GM23338 (cell line): ENCODE results near the gene PHYHIPL. TPM values are rescaled to one million over a fixed set of nuclear protein-coding genes. Genes with fewer than 3 reads are reported as not detected.
A peak's percentile ranks its signal among the peaks of the same experiment; 100 is the strongest.

Experiments
- ATAC-seq: fragments of 200-7000 bp; cut with Tn5 transposase; 3 replicates; pipeline ENCODE4 v1.9.1; 2020
- DNase-seq: peaks from one replicate; pipeline ENCODE4 v3.0.0-alpha.2; 2015; ENCODE audit warnings: low spot score
- H2AFZ ChIP-seq: fragments of 200-600 bp; sonication (generic); 2 replicates; pipeline ENCODE4 v1.8.0; 2016; ENCODE audit warnings: antibody characterized with exemption, mild to moderate bottlenecking, moderate library complexity
- H3F3A ChIP-seq: fragments of 200-600 bp; sonication (generic); replicated peaks from 2 replicates; pipeline ENCODE4 v1.8.0; 2017; ENCODE audit warnings: antibody characterized with exemption, mixed run types, low read depth
- H3K27ac ChIP-seq: fragments of 200-600 bp; sonication (generic); 2 replicates; pipeline ENCODE4 v1.6.1; 2016; ENCODE audit warnings: low read depth
- H3K27me3 ChIP-seq: fragments of 200-600 bp; sonication (generic); 2 replicates; pipeline ENCODE4 v1.8.0; 2016; ENCODE audit warnings: mild to moderate bottlenecking, mixed run types, moderate library complexity; ENCODE audit not compliant: insufficient read depth
- H3K36me3 ChIP-seq: fragments of 200-600 bp; sonication (generic); 2 replicates; pipeline ENCODE4 v1.8.0; 2016; ENCODE audit warnings: mild to moderate bottlenecking; ENCODE audit not compliant: insufficient read depth
- H3K4me1 ChIP-seq: fragments of 200-600 bp; sonication (generic); 2 replicates; pipeline ENCODE4 v1.8.0; 2016; ENCODE audit warnings: mild to moderate bottlenecking, moderate library complexity; ENCODE audit not compliant: insufficient read depth
- H3K4me2 ChIP-seq: fragments of 200-600 bp; sonication (generic); 2 replicates; pipeline ENCODE4 v1.7.1; 2017; ENCODE audit warnings: mixed run types
- H3K4me3 ChIP-seq: fragments of 200-600 bp; sonication (generic); 2 replicates; pipeline ENCODE4 v1.6.1; 2016; ENCODE audit warnings: mixed run types
- H3K79me2 ChIP-seq: fragments of 200-600 bp; sonication (generic); replicated peaks from 2 replicates; pipeline ENCODE4 v1.8.0; 2017; ENCODE audit warnings: mild to moderate bottlenecking; ENCODE audit not compliant: insufficient read depth
- H3K9me2 ChIP-seq: fragments of 200-600 bp; sonication (generic); 2 replicates; pipeline ENCODE4 v1.8.0; 2017; ENCODE audit not compliant: insufficient read depth
- H4K20me1 ChIP-seq: fragments of 200-600 bp; sonication (generic); replicated peaks from 2 replicates; pipeline ENCODE4 v1.8.0; 2017; ENCODE audit warnings: mild to moderate bottlenecking; ENCODE audit not compliant: insufficient read depth
- H3K27ac Mint-ChIP-seq: 2 replicates; pipeline ENCODE4 v1.8.0; 2020; ENCODE audit warnings: inconsistent platforms, mild to moderate bottlenecking, moderate library complexity, mixed read lengths
- H3K27me3 Mint-ChIP-seq: 3 replicates; pipeline ENCODE4 v1.8.0; 2022; ENCODE audit warnings: low read depth, mild to moderate bottlenecking, moderate library complexity, mixed read lengths, inconsistent platforms; ENCODE audit not compliant: insufficient read depth, poor library complexity
- H3K36me3 Mint-ChIP-seq: 3 replicates; pipeline ENCODE4 v1.8.0; 2021; ENCODE audit warnings: low read depth, mild to moderate bottlenecking, inconsistent platforms, moderate library complexity, mixed read lengths
- H3K4me1 Mint-ChIP-seq: 3 replicates; pipeline ENCODE4 v1.8.0; 2020; ENCODE audit warnings: mild to moderate bottlenecking, inconsistent platforms, mixed read lengths
- H3K4me3 Mint-ChIP-seq: 3 replicates; pipeline ENCODE4 v1.8.0; 2021; ENCODE audit warnings: moderate library complexity, mild to moderate bottlenecking, inconsistent platforms, mixed read lengths
- H3K9me3 Mint-ChIP-seq: 3 replicates; pipeline ENCODE4 v1.8.0; 2020; ENCODE audit warnings: moderate library complexity, mild to moderate bottlenecking, inconsistent platforms, mixed read lengths
- CREB1 ChIP-seq: fragments of 250-450 bp; sonication (Bioruptor Pico); IDR thresholded peaks from 2 replicates; pipeline ENCODE4 v1.5.0; 2020; ENCODE audit warnings: low read depth, mild to moderate bottlenecking, moderate library complexity
- EZH2 ChIP-seq: fragments of 200-600 bp; sonication (generic); IDR thresholded peaks from one replicate; pipeline ENCODE4 v1.8.0; 2017; ENCODE audit warnings: antibody characterized with exemption, mild to moderate bottlenecking, low read depth; ENCODE audit not compliant: unreplicated experiment
- EZH2phosphoT487 ChIP-seq: fragments of 200-600 bp; sonication (generic); IDR thresholded peaks from one replicate; pipeline ENCODE4 v1.8.1; 2018; ENCODE audit warnings: antibody characterized with exemption; ENCODE audit not compliant: unreplicated experiment
- JUNB ChIP-seq: IDR thresholded peaks from one replicate; pipeline ENCODE4 v1.6.1; 2016; ENCODE audit warnings: antibody characterized with exemption; ENCODE audit not compliant: unreplicated experiment
- NANOG ChIP-seq: IDR thresholded peaks from 2 replicates; pipeline ENCODE4 v1.6.1; 2016; ENCODE audit warnings: antibody characterized with exemption, borderline replicate concordance
- POLR2AphosphoS5 ChIP-seq: IDR thresholded peaks from 2 replicates; pipeline ENCODE4 v1.6.1; 2016; ENCODE audit warnings: antibody characterized with exemption, low read depth
- STAT1 ChIP-seq: IDR thresholded peaks from one replicate; pipeline ENCODE4 v1.6.1; 2016; ENCODE audit warnings: antibody characterized with exemption; ENCODE audit not compliant: unreplicated experiment
- ZNF114 ChIP-seq: fragments of 250-450 bp; sonication (Bioruptor Pico); IDR thresholded peaks from 2 replicates; pipeline ENCODE4 v1.5.0; 2020; ENCODE audit warnings: mild to moderate bottlenecking, moderate library complexity
- ZNF331 ChIP-seq: fragments of 250-450 bp; sonication (Bioruptor Pico); IDR thresholded peaks from 2 replicates; pipeline ENCODE4 v1.5.0; 2020; ENCODE audit warnings: low read depth, mild to moderate bottlenecking, moderate library complexity
- ZNF462 ChIP-seq: fragments of 250-450 bp; sonication (Bioruptor Pico); IDR thresholded peaks from 2 replicates; pipeline ENCODE4 v1.5.0; 2020; ENCODE audit warnings: mild to moderate bottlenecking, moderate library complexity
- polyA plus RNA-seq: library from polyadenylated mRNA; unstranded; fragments of >200 nt; fragmentation: Nextera tagmentation; extraction: Ambion mirVana; gene quantifications from 2 replicates; pipeline ENCODE4 v1.2.1, GENCODE V29; 2016
- total RNA-seq: library from RNA; depleted of rRNA; stranded (reverse); fragments of >200 nt; shearing (Covaris generic); gene quantifications from 2 replicates; pipeline ENCODE4 v1.2.3, GENCODE V29; 2014
- TF ChIP-seq, protein P1 (sequence below): IDR thresholded peaks from one replicate; pipeline ENCODE4 v1.6.1; 2018; ENCODE audit warnings: antibody characterized with exemption; ENCODE audit not compliant: unreplicated experiment
- TF ChIP-seq, protein P2 (sequence below): IDR thresholded peaks from 2 replicates; pipeline ENCODE4 v1.6.1; 2016; ENCODE audit warnings: antibody characterized with exemption
- TF ChIP-seq, protein P3 (sequence below), 2 experiments: fragments of 200-600 bp in 1 of 2; sonication (generic) in 1 of 2; conservative IDR thresholded peaks; 2 replicates each; pipeline versions ENCODE4 v1.5.1 to v1.6.1; 2016 to 2017; ENCODE audit warnings: antibody characterized with exemption in 2 of 2, low read depth in 2 of 2, mild to moderate bottlenecking in 2 of 2, moderate library complexity in 1 of 2

Gene PHYHIPL
- total and polyA plus RNA-seq, 2 experiments from 2014 or later, result 0.24 to 0.27 TPM

DNA sequence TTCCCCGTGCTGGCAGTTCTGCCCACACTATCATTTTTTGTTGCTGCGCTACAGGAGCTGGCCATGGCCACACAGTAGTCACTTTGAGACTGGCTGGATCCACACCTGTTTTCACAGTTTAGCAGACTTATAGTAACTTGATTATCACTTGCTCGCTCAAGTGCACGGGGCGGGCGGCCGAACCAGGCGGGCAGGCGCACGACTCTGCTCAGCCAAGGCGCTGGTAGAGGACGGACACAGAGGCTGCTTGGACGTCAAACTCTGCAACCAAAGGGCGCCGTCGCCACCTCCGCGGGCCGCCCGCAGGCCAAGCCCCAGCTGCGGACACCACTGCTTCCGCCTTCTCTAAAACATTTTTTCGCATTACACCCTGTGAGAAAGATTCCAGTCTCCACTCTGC, 38.4 kb upstream of the PHYHIPL start:
- TF ChIP-seq, protein P1, sequence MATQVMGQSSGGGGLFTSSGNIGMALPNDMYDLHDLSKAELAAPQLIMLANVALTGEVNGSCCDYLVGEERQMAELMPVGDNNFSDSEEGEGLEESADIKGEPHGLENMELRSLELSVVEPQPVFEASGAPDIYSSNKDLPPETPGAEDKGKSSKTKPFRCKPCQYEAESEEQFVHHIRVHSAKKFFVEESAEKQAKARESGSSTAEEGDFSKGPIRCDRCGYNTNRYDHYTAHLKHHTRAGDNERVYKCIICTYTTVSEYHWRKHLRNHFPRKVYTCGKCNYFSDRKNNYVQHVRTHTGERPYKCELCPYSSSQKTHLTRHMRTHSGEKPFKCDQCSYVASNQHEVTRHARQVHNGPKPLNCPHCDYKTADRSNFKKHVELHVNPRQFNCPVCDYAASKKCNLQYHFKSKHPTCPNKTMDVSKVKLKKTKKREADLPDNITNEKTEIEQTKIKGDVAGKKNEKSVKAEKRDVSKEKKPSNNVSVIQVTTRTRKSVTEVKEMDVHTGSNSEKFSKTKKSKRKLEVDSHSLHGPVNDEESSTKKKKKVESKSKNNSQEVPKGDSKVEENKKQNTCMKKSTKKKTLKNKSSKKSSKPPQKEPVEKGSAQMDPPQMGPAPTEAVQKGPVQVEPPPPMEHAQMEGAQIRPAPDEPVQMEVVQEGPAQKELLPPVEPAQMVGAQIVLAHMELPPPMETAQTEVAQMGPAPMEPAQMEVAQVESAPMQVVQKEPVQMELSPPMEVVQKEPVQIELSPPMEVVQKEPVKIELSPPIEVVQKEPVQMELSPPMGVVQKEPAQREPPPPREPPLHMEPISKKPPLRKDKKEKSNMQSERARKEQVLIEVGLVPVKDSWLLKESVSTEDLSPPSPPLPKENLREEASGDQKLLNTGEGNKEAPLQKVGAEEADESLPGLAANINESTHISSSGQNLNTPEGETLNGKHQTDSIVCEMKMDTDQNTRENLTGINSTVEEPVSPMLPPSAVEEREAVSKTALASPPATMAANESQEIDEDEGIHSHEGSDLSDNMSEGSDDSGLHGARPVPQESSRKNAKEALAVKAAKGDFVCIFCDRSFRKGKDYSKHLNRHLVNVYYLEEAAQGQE, result no peak
- no peak for TF ChIP-seq CREB1
- TF ChIP-seq ZNF462 (CRISPR knock-in tag), result no peak
- TF ChIP-seq EZH2phosphoT487, result no peak
- TF ChIP-seq STAT1, result no peak
- no peak for TF ChIP-seq ZNF331 (CRISPR knock-in tag)
- no peak for TF ChIP-seq NANOG
- TF ChIP-seq, protein P2, sequence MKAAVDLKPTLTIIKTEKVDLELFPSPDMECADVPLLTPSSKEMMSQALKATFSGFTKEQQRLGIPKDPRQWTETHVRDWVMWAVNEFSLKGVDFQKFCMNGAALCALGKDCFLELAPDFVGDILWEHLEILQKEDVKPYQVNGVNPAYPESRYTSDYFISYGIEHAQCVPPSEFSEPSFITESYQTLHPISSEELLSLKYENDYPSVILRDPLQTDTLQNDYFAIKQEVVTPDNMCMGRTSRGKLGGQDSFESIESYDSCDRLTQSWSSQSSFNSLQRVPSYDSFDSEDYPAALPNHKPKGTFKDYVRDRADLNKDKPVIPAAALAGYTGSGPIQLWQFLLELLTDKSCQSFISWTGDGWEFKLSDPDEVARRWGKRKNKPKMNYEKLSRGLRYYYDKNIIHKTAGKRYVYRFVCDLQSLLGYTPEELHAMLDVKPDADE, result no peak
- TF ChIP-seq, protein P3, sequence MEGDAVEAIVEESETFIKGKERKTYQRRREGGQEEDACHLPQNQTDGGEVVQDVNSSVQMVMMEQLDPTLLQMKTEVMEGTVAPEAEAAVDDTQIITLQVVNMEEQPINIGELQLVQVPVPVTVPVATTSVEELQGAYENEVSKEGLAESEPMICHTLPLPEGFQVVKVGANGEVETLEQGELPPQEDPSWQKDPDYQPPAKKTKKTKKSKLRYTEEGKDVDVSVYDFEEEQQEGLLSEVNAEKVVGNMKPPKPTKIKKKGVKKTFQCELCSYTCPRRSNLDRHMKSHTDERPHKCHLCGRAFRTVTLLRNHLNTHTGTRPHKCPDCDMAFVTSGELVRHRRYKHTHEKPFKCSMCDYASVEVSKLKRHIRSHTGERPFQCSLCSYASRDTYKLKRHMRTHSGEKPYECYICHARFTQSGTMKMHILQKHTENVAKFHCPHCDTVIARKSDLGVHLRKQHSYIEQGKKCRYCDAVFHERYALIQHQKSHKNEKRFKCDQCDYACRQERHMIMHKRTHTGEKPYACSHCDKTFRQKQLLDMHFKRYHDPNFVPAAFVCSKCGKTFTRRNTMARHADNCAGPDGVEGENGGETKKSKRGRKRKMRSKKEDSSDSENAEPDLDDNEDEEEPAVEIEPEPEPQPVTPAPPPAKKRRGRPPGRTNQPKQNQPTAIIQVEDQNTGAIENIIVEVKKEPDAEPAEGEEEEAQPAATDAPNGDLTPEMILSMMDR (conservative IDR thresholded peaks at IDR 0.05; ENCODE audit: low read depth in 2 of 2), result no peak
- no peak for TF ChIP-seq JUNB
- TF ChIP-seq ZNF114, result no peak
- TF ChIP-seq POLR2AphosphoS5, result no peak
- TF ChIP-seq EZH2, result no peak
- Histone ChIP-seq H3K4me3 (no peak overlapping the region), H3F3A (no peaks in the 10 kb centered on the region), H4K20me1 (no peaks in the 10 kb centered on the region), H3K36me3 (no peaks in the 10 kb centered on the region), H3K4me1 (no peaks in the 10 kb centered on the region), H3K27ac (no peak overlapping the region), H3K27me3 (no peaks in the 10 kb centered on the region), H3K4me2 (no peak overlapping the region), H3K9me2 (no peaks in the 10 kb centered on the region), H2AFZ (peak overlapping the region; percentile 13; the same call in 1 of the 2 replicates), H3K79me2 (no peaks in the 10 kb centered on the region)
- no peaks in the 10 kb centered on the region for H3K4me1 Mint-ChIP-seq
- DNase-seq (peak; percentile 3), ATAC-seq (peak; percentile 39; the same call in 1 of the 3 replicates)
- H3K36me3 Mint-ChIP-seq, result no peaks in the 10 kb centered on the region
- no peak overlapping the region for H3K4me3 Mint-ChIP-seq
- no peaks in the 10 kb centered on the region for H3K9me3 Mint-ChIP-seq
- peaks cover 3% of the 10 kb centered on the region for H3K27me3 Mint-ChIP-seq
- no peak overlapping the region for H3K27ac Mint-ChIP-seq
